Measurements from ENCODE around the gene CREB5. TPM values are rescaled to one million over a fixed set of nuclear protein-coding genes. Genes with fewer than 3 reads are reported as not detected.

CREB5 gene
- polyA plus RNA-seq, 1 donor from 2014 or later: 3.7 TPM

DNA sequence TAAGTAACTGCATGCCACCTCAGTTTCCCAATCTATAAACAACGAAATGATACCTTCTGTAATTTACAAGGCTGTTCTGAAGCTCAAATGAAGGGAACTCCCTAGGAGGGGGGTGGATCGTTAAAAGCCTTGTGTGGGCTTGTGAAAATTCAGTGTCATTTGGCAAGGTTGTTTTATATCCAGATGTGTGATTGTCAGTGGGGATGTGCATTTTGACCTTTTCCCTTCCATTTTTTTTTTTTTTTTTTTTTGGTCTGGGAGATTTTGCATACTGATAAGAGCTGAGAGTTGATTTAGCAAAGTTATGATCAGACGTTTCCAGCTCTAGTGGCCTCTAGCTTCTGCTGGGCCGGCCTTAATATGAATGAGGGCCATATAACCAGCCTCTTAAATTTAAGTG, 22.8 kb downstream of the CREB5 start:
- Histone ChIP-seq H3K4me2 (ENCODE audit: low read length) (no peak overlapping the region), H3K4me3 (ENCODE audit: low read length) (no peak overlapping the region), H3K27me3 (ENCODE audit: insufficient read depth, low read depth, low read length) (no peaks in the 10 kb centered on the region), H3K9me3 (ENCODE audit: low read length) (no peaks in the 10 kb centered on the region), H2AFZ (ENCODE audit: low read depth, low read length) (no peak overlapping the region), H4K20me1 (ENCODE audit: insufficient read depth) (no peaks in the 10 kb centered on the region), H3F3A (ENCODE audit: insufficient read depth, low read length, poor library complexity, severe bottlenecking) (no peaks in the 10 kb centered on the region), H3K9me2 (ENCODE audit: insufficient read depth, low read length) (no peaks in the 10 kb centered on the region), H3K36me3 (ENCODE audit: insufficient read depth, low read length) (no peaks in the 10 kb centered on the region), H3K27ac (ENCODE audit: low read length) (no peak overlapping the region), H3K79me2 (replicated peaks; ENCODE audit: insufficient read depth, low read length) (peaks cover 17% of the 10 kb centered on the region), H3K9ac (ENCODE audit: low read length) (no peak overlapping the region)
- TF ChIP-seq, protein P1, sequence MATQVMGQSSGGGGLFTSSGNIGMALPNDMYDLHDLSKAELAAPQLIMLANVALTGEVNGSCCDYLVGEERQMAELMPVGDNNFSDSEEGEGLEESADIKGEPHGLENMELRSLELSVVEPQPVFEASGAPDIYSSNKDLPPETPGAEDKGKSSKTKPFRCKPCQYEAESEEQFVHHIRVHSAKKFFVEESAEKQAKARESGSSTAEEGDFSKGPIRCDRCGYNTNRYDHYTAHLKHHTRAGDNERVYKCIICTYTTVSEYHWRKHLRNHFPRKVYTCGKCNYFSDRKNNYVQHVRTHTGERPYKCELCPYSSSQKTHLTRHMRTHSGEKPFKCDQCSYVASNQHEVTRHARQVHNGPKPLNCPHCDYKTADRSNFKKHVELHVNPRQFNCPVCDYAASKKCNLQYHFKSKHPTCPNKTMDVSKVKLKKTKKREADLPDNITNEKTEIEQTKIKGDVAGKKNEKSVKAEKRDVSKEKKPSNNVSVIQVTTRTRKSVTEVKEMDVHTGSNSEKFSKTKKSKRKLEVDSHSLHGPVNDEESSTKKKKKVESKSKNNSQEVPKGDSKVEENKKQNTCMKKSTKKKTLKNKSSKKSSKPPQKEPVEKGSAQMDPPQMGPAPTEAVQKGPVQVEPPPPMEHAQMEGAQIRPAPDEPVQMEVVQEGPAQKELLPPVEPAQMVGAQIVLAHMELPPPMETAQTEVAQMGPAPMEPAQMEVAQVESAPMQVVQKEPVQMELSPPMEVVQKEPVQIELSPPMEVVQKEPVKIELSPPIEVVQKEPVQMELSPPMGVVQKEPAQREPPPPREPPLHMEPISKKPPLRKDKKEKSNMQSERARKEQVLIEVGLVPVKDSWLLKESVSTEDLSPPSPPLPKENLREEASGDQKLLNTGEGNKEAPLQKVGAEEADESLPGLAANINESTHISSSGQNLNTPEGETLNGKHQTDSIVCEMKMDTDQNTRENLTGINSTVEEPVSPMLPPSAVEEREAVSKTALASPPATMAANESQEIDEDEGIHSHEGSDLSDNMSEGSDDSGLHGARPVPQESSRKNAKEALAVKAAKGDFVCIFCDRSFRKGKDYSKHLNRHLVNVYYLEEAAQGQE (IDR thresholded peaks at IDR 0.05; ENCODE audit: borderline replicate concordance): no peak
- TF ChIP-seq EP300 (conservative IDR thresholded peaks at IDR 0.05; ENCODE audit: poor library complexity, severe bottlenecking) (no peak), SMC3 (conservative IDR thresholded peaks at IDR 0.05; ENCODE audit: poor library complexity) (no peak), EZH2 (IDR thresholded peaks at IDR 0.05; ENCODE audit: borderline replicate concordance, insufficient read depth, low read length, poor library complexity, severe bottlenecking) (no peak), RAD21 (conservative IDR thresholded peaks at IDR 0.05) (no peak), POLR2AphosphoS5 (IDR thresholded peaks at IDR 0.05) (no peak)
- TF ChIP-seq, protein P2, sequence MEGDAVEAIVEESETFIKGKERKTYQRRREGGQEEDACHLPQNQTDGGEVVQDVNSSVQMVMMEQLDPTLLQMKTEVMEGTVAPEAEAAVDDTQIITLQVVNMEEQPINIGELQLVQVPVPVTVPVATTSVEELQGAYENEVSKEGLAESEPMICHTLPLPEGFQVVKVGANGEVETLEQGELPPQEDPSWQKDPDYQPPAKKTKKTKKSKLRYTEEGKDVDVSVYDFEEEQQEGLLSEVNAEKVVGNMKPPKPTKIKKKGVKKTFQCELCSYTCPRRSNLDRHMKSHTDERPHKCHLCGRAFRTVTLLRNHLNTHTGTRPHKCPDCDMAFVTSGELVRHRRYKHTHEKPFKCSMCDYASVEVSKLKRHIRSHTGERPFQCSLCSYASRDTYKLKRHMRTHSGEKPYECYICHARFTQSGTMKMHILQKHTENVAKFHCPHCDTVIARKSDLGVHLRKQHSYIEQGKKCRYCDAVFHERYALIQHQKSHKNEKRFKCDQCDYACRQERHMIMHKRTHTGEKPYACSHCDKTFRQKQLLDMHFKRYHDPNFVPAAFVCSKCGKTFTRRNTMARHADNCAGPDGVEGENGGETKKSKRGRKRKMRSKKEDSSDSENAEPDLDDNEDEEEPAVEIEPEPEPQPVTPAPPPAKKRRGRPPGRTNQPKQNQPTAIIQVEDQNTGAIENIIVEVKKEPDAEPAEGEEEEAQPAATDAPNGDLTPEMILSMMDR (IDR thresholded peaks at IDR 0.05; ENCODE audit: poor library complexity, severe bottlenecking): no peak

DNA sequence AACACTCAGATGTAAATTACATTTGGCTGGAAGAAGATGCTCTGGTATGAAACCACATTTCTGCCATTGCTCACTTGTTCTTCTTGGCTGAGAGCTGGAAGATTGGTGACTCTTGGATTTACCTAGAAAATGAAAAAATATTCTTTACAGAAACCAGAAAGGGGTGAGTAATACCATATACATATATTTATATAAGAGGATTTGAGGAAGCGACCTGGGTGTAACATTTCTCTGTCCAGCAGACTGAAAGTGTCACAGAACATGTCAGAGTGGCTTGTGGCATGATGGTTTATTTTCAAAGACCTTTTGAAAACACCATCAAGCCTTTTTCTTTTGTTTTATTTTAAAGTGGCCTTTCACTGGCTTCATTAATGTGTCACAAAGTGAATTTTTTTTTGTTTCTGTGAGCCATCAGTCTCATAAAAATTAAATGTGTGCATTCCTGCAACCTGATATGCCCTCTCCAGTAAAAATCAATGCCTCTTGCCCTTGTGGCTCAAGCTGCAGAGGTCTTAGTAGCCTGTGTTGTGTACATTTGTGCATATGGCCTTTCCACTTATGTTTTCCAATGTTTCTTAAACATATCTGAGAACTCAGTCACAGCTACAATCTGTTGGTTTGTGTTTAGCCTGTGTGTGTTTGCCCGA, 23.5 kb downstream of the CREB5 start:
- Histone ChIP-seq H3K36me3 (ENCODE audit: insufficient read depth, low read length) (no peaks in the 10 kb centered on the region), H3K4me2 (ENCODE audit: low read length) (no peak overlapping the region), H3F3A (ENCODE audit: insufficient read depth, low read length, poor library complexity, severe bottlenecking) (no peaks in the 10 kb centered on the region), H3K27me3 (ENCODE audit: insufficient read depth, low read depth, low read length) (no peaks in the 10 kb centered on the region), H2AFZ (ENCODE audit: low read depth, low read length) (no peak overlapping the region), H4K20me1 (ENCODE audit: insufficient read depth) (no peaks in the 10 kb centered on the region), H3K4me3 (ENCODE audit: low read length) (no peak overlapping the region), H3K27ac (ENCODE audit: low read length) (no peak overlapping the region), H3K79me2 (replicated peaks; ENCODE audit: insufficient read depth, low read length) (peaks cover 17% of the 10 kb centered on the region), H3K9me2 (ENCODE audit: insufficient read depth, low read length) (no peaks in the 10 kb centered on the region), H3K9me3 (ENCODE audit: low read length) (no peaks in the 10 kb centered on the region), H3K9ac (ENCODE audit: low read length) (no peak overlapping the region)
- no peak for TF ChIP-seq POLR2AphosphoS5 (IDR thresholded peaks at IDR 0.05)
- no peak for TF ChIP-seq TAF1 (IDR thresholded peaks at IDR 0.05; ENCODE audit: low read depth)
